B cell (primary cell): ENCODE data around the gene IST1. TPM values are rescaled to one million over a fixed set of nuclear protein-coding genes. Genes with fewer than 3 reads are reported as not detected.
A peak's percentile ranks its signal among the peaks of the same experiment; 100 is the strongest.

ENCODE experiments used
- ATAC-seq: fragments of 200-7000 bp; cut with Tn5 transposase; one replicate; pipeline ENCODE4 v1.10.0; 2021; ENCODE audit warnings: low read depth, mild to moderate bottlenecking, moderate number of reproducible peaks, moderate library complexity
- CTCF ChIA-PET: fragments of 350-600 bp; sonication (Branson Sonifier 250); formaldehyde crosslinking; loops from one replicate; lab custom pipeline; 2021; ENCODE audit warnings: antibody characterized with exemption, inconsistent platforms; lab: Charles Lee
- POLR2A ChIA-PET: fragments of 350-600 bp; sonication (Branson Sonifier 250); formaldehyde crosslinking; loops from one replicate; lab custom pipeline; 2021; ENCODE audit warnings: antibody characterized with exemption; lab: Charles Lee
- DNase-seq: peaks from one replicate; pipeline ENCODE4 v3.0.0; 2013
- H2AFZ ChIP-seq: 2 replicates; pipeline ENCODE4 v1.6.1; 2012; ENCODE audit warnings: mild to moderate bottlenecking, low read depth, low read length; ENCODE audit not compliant: insufficient read depth, poor library complexity, severe bottlenecking
- H3K27ac ChIP-seq, 2 donors: 1 replicate in 1 of 2; 2 replicates in 1 of 2; pipeline ENCODE4 v1.5.1; 2012 to 2013; ENCODE audit warnings: low read length in 2 of 2, mild to moderate bottlenecking in 2 of 2, moderate library complexity in 1 of 2
- H3K27me3 ChIP-seq, 4 experiments: fragments of 200-600 bp in 1 of 4; sonication (generic) in 1 of 4; replicated peaks in 1 of 4; 1 replicate in 2 of 4; 2 replicates in 2 of 4; pipeline versions ENCODE4 v1.6.1 to v1.7.0; 2013 to 2016; ENCODE audit warnings: low read length in 3 of 4, mild to moderate bottlenecking in 2 of 4, mixed read lengths in 1 of 4, moderate library complexity in 1 of 4; ENCODE audit not compliant: insufficient read depth in 4 of 4, control insufficient read depth in 3 of 4; ENCODE audit errors: control extremely low read depth in 1 of 4
- H3K36me3 ChIP-seq, 2 experiments: replicated peaks in 1 of 2; 1 replicate in 1 of 2; 2 replicates in 1 of 2; pipeline versions ENCODE4 v1.6.1 to v1.7.1; 2013; ENCODE audit warnings: low read length in 1 of 2; ENCODE audit not compliant: insufficient read depth in 2 of 2, control insufficient read depth in 1 of 2; ENCODE audit errors: control extremely low read depth in 1 of 2, extremely low read depth in 1 of 2
- H3K4me1 ChIP-seq, 2 donors: fragments of 200-600 bp in 1 of 2; sonication (generic) in 1 of 2; 1 replicate in 1 of 2; 2 replicates in 1 of 2; pipeline versions ENCODE4 v1.5.1 to v1.6.1; 2013 to 2017; ENCODE audit warnings: low read length in 2 of 2; ENCODE audit not compliant: control insufficient read depth in 2 of 2, insufficient read depth in 2 of 2
- H3K4me2 ChIP-seq: replicated peaks from 2 replicates; pipeline ENCODE3; 2012; ENCODE audit warnings: mild to moderate bottlenecking, low read depth, low read length; ENCODE audit not compliant: poor library complexity, severe bottlenecking
- H3K4me3 ChIP-seq, 5 experiments: fragments of 200-600 bp in 1 of 5; sonication (generic) in 1 of 5; 1 replicate in 3 of 5; 2 replicates in 2 of 5; pipeline versions ENCODE4 v1.5.1 to v1.7.0; 2011 to 2016; ENCODE audit warnings: low read length in 4 of 5, mild to moderate bottlenecking in 4 of 5, low read depth in 2 of 5, control low read depth in 1 of 5, moderate library complexity in 1 of 5; ENCODE audit not compliant: insufficient read depth in 1 of 5; ENCODE audit errors: control extremely low read depth in 1 of 5, extremely low read depth in 1 of 5
- H3K79me2 ChIP-seq: fragments of 200-600 bp; sonication (generic); one replicate; pipeline ENCODE4 v1.6.0; 2016; ENCODE audit warnings: low read length; ENCODE audit not compliant: control insufficient read depth, insufficient read depth
- H3K9ac ChIP-seq: fragments of 200-600 bp; sonication (generic); 2 replicates; pipeline ENCODE4 v1.6.1; 2017; ENCODE audit warnings: mild to moderate bottlenecking, low read length, moderate library complexity
- H3K9me3 ChIP-seq, 3 donors: one replicate each; pipeline versions ENCODE4 v1.6.1 to v1.7.1; 2013; ENCODE audit warnings: low read length in 2 of 3; ENCODE audit not compliant: control insufficient read depth in 2 of 3, insufficient read depth in 1 of 3; ENCODE audit errors: control extremely low read depth in 1 of 3
- H4K20me1 ChIP-seq: 2 replicates; pipeline ENCODE4 v1.6.0; 2012; ENCODE audit warnings: mild to moderate bottlenecking, low read length; ENCODE audit not compliant: insufficient read depth, control insufficient read depth, poor library complexity, severe bottlenecking
- H3K27ac Mint-ChIP-seq: one replicate; pipeline ENCODE4 v1.8.0; 2021; ENCODE audit warnings: mixed read lengths
- H3K27me3 Mint-ChIP-seq: one replicate; pipeline ENCODE4 v1.8.0; 2021; ENCODE audit warnings: mixed read lengths
- H3K4me1 Mint-ChIP-seq: one replicate; pipeline ENCODE4 v1.8.0; 2021; ENCODE audit warnings: mixed read lengths
- H3K4me3 Mint-ChIP-seq: one replicate; pipeline ENCODE4 v1.8.0; 2021; ENCODE audit warnings: mixed read lengths
- H3K9me3 Mint-ChIP-seq: one replicate; pipeline ENCODE4 v1.8.0; 2022; ENCODE audit warnings: mixed read lengths; ENCODE audit not compliant: insufficient read depth
- CTCF ChIP-seq: fragments of 200-600 bp; IDR thresholded peaks from one replicate; pipeline ENCODE4 v1.8.0; 2022; ENCODE audit warnings: antibody characterized with exemption, mild to moderate bottlenecking
- EZH2 ChIP-seq: IDR thresholded peaks from 2 replicates; pipeline ENCODE4 v1.6.1; 2012; ENCODE audit warnings: borderline replicate concordance, low read depth, mild to moderate bottlenecking, moderate library complexity, low read length; ENCODE audit not compliant: insufficient read depth, poor library complexity, severe bottlenecking
- WGBS: methylation state at CpG from one replicate; pipeline ENCODE4 v1.1.5; 2013; ENCODE audit warnings: missing lambda C conversion rate; ENCODE audit not compliant: insufficient coverage; 5-methylcytosine and 5-hydroxymethylcytosine counted together
- intact Hi-C: fragments of 100-400 bp; cut with micrococcal nuclease; formaldehyde crosslinking; loops from one replicate; pipeline ENCODE4 v1.10.0; 2022
- polyA plus RNA-seq: library from polyadenylated mRNA; depleted of rRNA; stranded (reverse); fragments of >200 nt; gene quantifications from 2 replicates; pipeline ENCODE4 v1.2.3, GENCODE V29; 2012
- total RNA-seq, 2 donors: library from RNA; stranded (reverse); fragments of 120-200 nt in 1 of 2; gene quantifications; 1 replicate in 1 of 2; 2 replicates in 1 of 2; pipeline versions ENCODE4 v1.2.3 to v1.2.4, GENCODE V29; 2013 to 2022

The IST1 gene
- total and polyA plus RNA-seq, 2 donors (not counting 1 experiment from before 2014, with no cell fraction given) = 182 to 268 TPM

- peaks cover 13 to 17% of the 10 kb centered on the region in 2 donors for H3K4me1 ChIP-seq
- H4K20me1 ChIP-seq = no peaks in the 10 kb centered on the region
- Mint-ChIP-seq H3K27ac (no peak overlapping the region), H3K4me3 (no peak overlapping the region), H3K27me3 (no peaks in the 10 kb centered on the region), H3K9me3 (no peaks in the 10 kb centered on the region), H3K4me1 (peaks cover 20% of the 10 kb centered on the region)
- intact Hi-C loops = no loop called here
- no peak overlapping the region for H3K4me3 ChIP-seq
- H3K9me3 ChIP-seq = peaks cover 0 to 3% (median 0%) of the 10 kb centered on the region in 3 donors
- 80% methylated on average over 1 of the region's 5 CpGs for WGBS
- no peaks in the 10 kb centered on the region for H3K27me3 ChIP-seq
- no peak overlapping the region for H3K4me2 ChIP-seq
- no peak overlapping the region for H3K27ac ChIP-seq
- ChIA-PET CTCF (no interaction called here), POLR2A (no interaction called here)
- H3K9ac ChIP-seq = no peak overlapping the region
- ATAC-seq (no peak), DNase-seq (no peak)
- TF ChIP-seq CTCF (no peak), EZH2 (no peak)
- no peaks in the 10 kb centered on the region for H3K79me2 ChIP-seq
- peak overlapping the region; percentile 38 for H2AFZ ChIP-seq
- no peaks in the 10 kb centered on the region for H3K36me3 ChIP-seq
Measured at GRCh38 chr16:71954180-71954579, 58.8 kb downstream of the IST1 start.

- CTCF ChIA-PET = no interaction called here
- Histone ChIP-seq H2AFZ (peak overlapping the region; percentile 34), H3K36me3 (no peaks in the 10 kb centered on the region), H3K4me2 (no peak overlapping the region), H3K27ac (peak overlapping the region in 1 of 2 donors; percentile 1), H4K20me1 (no peaks in the 10 kb centered on the region), H3K79me2 (no peaks in the 10 kb centered on the region), H3K4me3 (no peak overlapping the region), H3K9me3 (peaks cover 0 to 3% (median 0%) of the 10 kb centered on the region in 3 donors), H3K4me1 (peaks cover 17 to 19% of the 10 kb centered on the region in 2 donors), H3K9ac (no peak overlapping the region), H3K27me3 (no peaks in the 10 kb centered on the region)
- peaks cover 24% of the 10 kb centered on the region for H3K4me1 Mint-ChIP-seq
- no peak overlapping the region for H3K27ac Mint-ChIP-seq
- no peaks in the 10 kb centered on the region for H3K9me3 Mint-ChIP-seq
- no peaks in the 10 kb centered on the region for H3K27me3 Mint-ChIP-seq
- POLR2A ChIA-PET = no interaction called here
- ATAC-seq (no peak), DNase-seq (no peak)
- TF ChIP-seq EZH2 (no peak), CTCF (no peak)
- H3K4me3 Mint-ChIP-seq = no peak overlapping the region
- intact Hi-C loops = no loop called here
Measured at GRCh38 chr16:71954699-71955195, 59.4 kb downstream of the IST1 start.
